ENCODE measurements around the gene OSBPL6.

Gene OSBPL6

GRCh38 chr2:178237488-178238153, 43.3 kb downstream of the OSBPL6 start:
- H3K4me3 ChIP-seq (ENCODE audit: low read length), result no peak overlapping the region
- H3F3A ChIP-seq (ENCODE audit: control insufficient read depth, insufficient read depth), result no peaks in the 10 kb centered on the region
- TF ChIP-seq CTCF (IDR thresholded peaks at IDR 0.05; ENCODE audit: low read depth, low read length, poor library complexity, severe bottlenecking), result no peak
- no peak for TF ChIP-seq EZH2phosphoT487 (IDR thresholded peaks at IDR 0.05; ENCODE audit: borderline replicate concordance, low read length)
- no peak overlapping the region for H3K4me2 ChIP-seq (ENCODE audit: low read length)
- H3K9me3 ChIP-seq (ENCODE audit: control insufficient read depth, insufficient read depth, low read length), result no peaks in the 10 kb centered on the region
- no peaks in the 10 kb centered on the region for H3K36me3 ChIP-seq (ENCODE audit: control insufficient read depth, low read length)
- H3K4me1 ChIP-seq (ENCODE audit: control insufficient read depth, low read length), result no peaks in the 10 kb centered on the region
- no peaks in the 10 kb centered on the region for H3K27me3 ChIP-seq (ENCODE audit: control insufficient read depth, low read length)
- no peaks in the 10 kb centered on the region for H4K20me1 ChIP-seq (ENCODE audit: control insufficient read depth, insufficient read depth, low read depth, low read length)
- H3K79me2 ChIP-seq (ENCODE audit: control insufficient read depth, low read length), result no peaks in the 10 kb centered on the region
- no peak overlapping the region for H3K27ac ChIP-seq (ENCODE audit: low read depth, low read length)
- H3K9me2 ChIP-seq (replicated peaks; ENCODE audit: control insufficient read depth, low read length), result no peaks in the 10 kb centered on the region

GRCh38 chr2:178238154-178238521, 43.8 kb downstream of the OSBPL6 start:
- no peaks in the 10 kb centered on the region for H3F3A ChIP-seq (ENCODE audit: control insufficient read depth, insufficient read depth)
- H3K4me1 ChIP-seq (ENCODE audit: control insufficient read depth, low read length), result no peaks in the 10 kb centered on the region
- TF ChIP-seq CTCF (IDR thresholded peaks at IDR 0.05; ENCODE audit: low read depth, low read length, poor library complexity, severe bottlenecking), result no peak
- no peak for TF ChIP-seq EZH2phosphoT487 (IDR thresholded peaks at IDR 0.05; ENCODE audit: borderline replicate concordance, low read length)
- H3K4me2 ChIP-seq (ENCODE audit: low read length), result no peak overlapping the region
- no peaks in the 10 kb centered on the region for H3K9me2 ChIP-seq (replicated peaks; ENCODE audit: control insufficient read depth, low read length)
- H4K20me1 ChIP-seq (ENCODE audit: control insufficient read depth, insufficient read depth, low read depth, low read length), result no peaks in the 10 kb centered on the region
- H3K27ac ChIP-seq (ENCODE audit: low read depth, low read length), result no peak overlapping the region
- no peaks in the 10 kb centered on the region for H3K36me3 ChIP-seq (ENCODE audit: control insufficient read depth, low read length)
- no peaks in the 10 kb centered on the region for H3K27me3 ChIP-seq (ENCODE audit: control insufficient read depth, low read length)
- H3K79me2 ChIP-seq (ENCODE audit: control insufficient read depth, low read length), result no peaks in the 10 kb centered on the region
- no peak overlapping the region for H3K4me3 ChIP-seq (ENCODE audit: low read length)
- H3K9me3 ChIP-seq (ENCODE audit: control insufficient read depth, insufficient read depth, low read length), result no peaks in the 10 kb centered on the region

- Histone ChIP-seq H3K9me3 (ENCODE audit: control insufficient read depth, insufficient read depth, low read length) (no peaks in the 10 kb centered on the region), H3K9me2 (replicated peaks; ENCODE audit: control insufficient read depth, low read length) (no peaks in the 10 kb centered on the region), H3K4me3 (ENCODE audit: low read length) (no peak overlapping the region), H3K4me2 (ENCODE audit: low read length) (no peak overlapping the region), H3K27ac (ENCODE audit: low read depth, low read length) (no peak overlapping the region), H3F3A (ENCODE audit: control insufficient read depth, insufficient read depth) (no peaks in the 10 kb centered on the region), H3K79me2 (ENCODE audit: control insufficient read depth, low read length) (no peaks in the 10 kb centered on the region), H3K27me3 (ENCODE audit: control insufficient read depth, low read length) (no peaks in the 10 kb centered on the region), H4K20me1 (ENCODE audit: control insufficient read depth, insufficient read depth, low read depth, low read length) (no peaks in the 10 kb centered on the region), H3K4me1 (ENCODE audit: control insufficient read depth, low read length) (no peaks in the 10 kb centered on the region), H3K36me3 (ENCODE audit: control insufficient read depth, low read length) (no peaks in the 10 kb centered on the region)
- TF ChIP-seq EZH2phosphoT487 (IDR thresholded peaks at IDR 0.05; ENCODE audit: borderline replicate concordance, low read length), result no peak
- TF ChIP-seq CTCF (IDR thresholded peaks at IDR 0.05; ENCODE audit: low read depth, low read length, poor library complexity, severe bottlenecking), result no peak
These were observed 44.4 kb downstream of the OSBPL6 start for GRCh38 chr2:178238750-178239149.
